Spinal cord (tissue), 10 donors: ENCODE results near the gene FCMR. TPM values are rescaled to one million over a fixed set of nuclear protein-coding genes. Genes with fewer than 3 reads are reported as not detected.

Experiments used
- DNase-seq, 6 donors: peaks; one replicate each; pipeline versions ENCODE4 v3.0.0 to v3.0.0-alpha.2; 2013 to 2015; ENCODE audit warnings: low spot score in 6 of 6, low read depth in 4 of 6
- H3K27ac ChIP-seq: one replicate; pipeline ENCODE4 v1.5.1; 2013; ENCODE audit warnings: low read depth, low read length, control low read depth
- H3K27me3 ChIP-seq: one replicate; pipeline ENCODE4 v1.6.1; 2013; ENCODE audit warnings: low read length; ENCODE audit not compliant: control insufficient read depth, insufficient read depth
- H3K36me3 ChIP-seq: one replicate; pipeline ENCODE4 v1.6.1; 2013; ENCODE audit warnings: low read length; ENCODE audit not compliant: control insufficient read depth, insufficient read depth
- H3K4me1 ChIP-seq: one replicate; pipeline ENCODE4 v1.6.1; 2013; ENCODE audit warnings: low read length; ENCODE audit not compliant: control insufficient read depth, insufficient read depth
- H3K4me3 ChIP-seq: one replicate; pipeline ENCODE4 v1.5.1; 2013; ENCODE audit warnings: low read depth, low read length, control low read depth
- H3K9me3 ChIP-seq: one replicate; pipeline ENCODE4 v1.6.1; 2013; ENCODE audit warnings: low read length; ENCODE audit not compliant: control insufficient read depth, insufficient read depth
- WGBS: methylation state at CpG from one replicate; pipeline ENCODE4 v1.1.5; 2013; ENCODE audit warnings: missing lambda C conversion rate; ENCODE audit not compliant: insufficient coverage; 5-methylcytosine and 5-hydroxymethylcytosine counted together
- polyA plus RNA-seq, 2 donors: library from polyadenylated mRNA; unstranded; fragments of 120-200 nt; gene quantifications; one replicate each; pipeline ENCODE4 v1.2.1, GENCODE V29; 2013; ENCODE audit not compliant: insufficient read length in 2 of 2
- total RNA-seq, 2 donors: library from RNA; depleted of rRNA in 1 of 2; stranded (reverse); fragments of 120-200 nt in 1 of 2; fragments of >200 nt in 1 of 2; gene quantifications; one replicate each; pipeline versions ENCODE4 v1.2.3 to v1.2.4, GENCODE V29; 2013 to 2014
- donor health status: healthy.

FCMR gene
- total and polyA plus RNA-seq, 4 donors: 0.89 to 1.9 (median 1.6) TPM

DNA sequence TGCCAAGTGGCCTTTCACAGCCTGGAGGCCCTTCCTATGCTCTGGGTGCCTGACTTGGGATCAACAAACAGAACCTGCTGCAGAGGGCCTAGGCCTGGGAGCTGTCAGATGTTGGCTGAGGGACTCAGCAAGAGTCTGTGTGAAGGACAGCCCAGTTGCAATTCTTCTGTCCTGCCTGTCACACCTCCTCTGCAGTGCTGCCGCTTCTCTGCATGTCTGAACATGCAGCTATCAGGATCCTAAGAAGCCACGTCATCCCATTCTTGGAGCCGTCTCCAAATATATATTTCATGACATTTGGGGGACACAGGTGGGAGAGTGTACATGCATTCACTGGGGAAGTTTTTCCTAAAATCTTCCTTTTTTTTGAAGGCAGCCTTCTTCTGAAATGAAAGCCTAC lies 39.9 kb upstream of the FCMR start:
- Histone ChIP-seq H3K9me3 (no peaks in the 10 kb centered on the region), H3K4me1 (no peaks in the 10 kb centered on the region), H3K4me3 (no peak overlapping the region), H3K27me3 (no peaks in the 10 kb centered on the region), H3K27ac (no peak overlapping the region), H3K36me3 (no peaks in the 10 kb centered on the region)
- DNase-seq: no peak
- no CpG with 5 or more reads among the region's 3 CpGs for WGBS

DNA sequence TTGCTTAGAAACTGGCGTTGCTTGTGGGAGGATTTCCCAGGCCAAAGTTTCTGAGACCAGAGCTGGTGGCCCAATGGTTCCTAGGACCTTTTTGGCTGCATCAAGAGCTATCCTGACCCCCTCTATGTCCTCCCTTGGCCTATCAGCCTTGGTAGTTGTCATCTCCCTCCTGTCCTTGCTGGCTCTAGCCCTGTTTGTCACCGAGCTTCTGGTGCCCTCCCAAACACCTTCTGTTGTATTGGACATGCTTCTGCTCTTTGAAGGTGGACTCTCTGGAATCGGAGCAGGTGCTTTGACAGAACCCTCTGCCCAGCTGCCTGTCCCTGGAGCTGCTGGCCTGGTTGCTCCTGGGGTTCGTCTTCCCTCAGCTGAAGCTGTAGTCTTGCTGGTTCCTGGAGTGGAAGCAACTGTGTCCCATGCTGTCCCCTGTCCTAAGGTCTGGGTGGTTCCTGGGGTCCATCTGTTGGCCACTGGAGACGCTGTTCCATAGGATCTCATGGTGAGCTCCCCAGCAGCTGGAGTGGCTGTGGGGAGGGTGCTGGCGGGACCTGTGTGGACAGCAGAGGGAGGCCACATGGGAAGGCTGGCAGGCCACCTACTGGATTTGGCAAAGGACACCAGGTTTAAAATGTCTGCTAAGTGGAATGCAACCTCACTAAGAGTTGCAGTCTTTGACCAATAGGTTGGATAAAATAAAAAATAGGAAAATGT lies 39.1 kb upstream of the FCMR start:
- DNase-seq: no peak
- H3K9me3 ChIP-seq: no peaks in the 10 kb centered on the region
- 90% methylated on average over 6 of the region's 6 CpGs for WGBS
- H3K27me3 ChIP-seq: no peaks in the 10 kb centered on the region
- peaks cover under 1% of the 10 kb centered on the region for H3K4me1 ChIP-seq
- H3K27ac ChIP-seq: no peak overlapping the region
- H3K36me3 ChIP-seq: no peaks in the 10 kb centered on the region
- H3K4me3 ChIP-seq: no peak overlapping the region

DNA sequence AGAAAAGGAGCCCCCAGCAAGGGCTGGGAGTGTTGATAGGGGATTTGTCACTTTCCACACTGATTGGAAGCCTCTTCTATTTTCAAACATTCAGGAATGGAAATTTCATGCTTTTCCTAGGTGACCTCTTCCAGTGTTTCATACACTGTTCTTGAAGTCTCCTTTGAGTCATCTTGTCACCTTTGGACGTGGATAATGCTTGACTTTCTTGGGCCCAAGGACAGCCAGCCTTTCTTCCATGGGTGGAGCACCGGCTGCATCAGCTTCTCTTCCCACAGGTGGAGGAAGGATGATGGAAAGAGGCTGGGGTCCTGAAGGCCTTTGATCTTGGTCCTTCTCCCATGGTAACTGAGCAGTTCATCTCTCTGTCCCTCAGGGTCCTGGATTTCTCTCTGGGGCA lies 36.4 kb upstream of the FCMR start:
- Histone ChIP-seq H3K4me3 (no peak overlapping the region), H3K36me3 (no peaks in the 10 kb centered on the region), H3K9me3 (no peaks in the 10 kb centered on the region), H3K27me3 (no peaks in the 10 kb centered on the region), H3K4me1 (peaks cover 8% of the 10 kb centered on the region), H3K27ac (no peak overlapping the region)
- no peak for DNase-seq
- 87% methylated on average over 2 of the region's 2 CpGs for WGBS

DNA sequence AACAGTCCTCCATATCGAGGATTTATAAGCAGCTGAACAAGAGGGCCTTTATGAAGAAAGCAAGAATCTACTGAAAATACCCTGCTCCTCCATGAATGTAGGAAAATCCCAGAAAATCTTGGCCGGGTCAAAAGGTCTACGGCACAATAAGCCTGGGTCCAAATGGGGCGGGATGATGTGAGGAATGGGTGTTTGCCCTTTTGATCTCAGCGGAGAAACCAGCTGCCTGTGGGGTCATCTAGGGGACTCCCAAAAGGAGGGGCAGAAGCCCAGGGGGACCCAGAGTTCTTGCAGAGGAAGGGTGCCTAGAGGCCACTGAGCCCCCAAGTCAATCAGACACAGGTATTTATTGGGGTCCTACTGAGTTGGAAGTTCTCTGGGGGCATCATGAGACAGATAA lies 35.9 kb upstream of the FCMR start:
- H3K4me3 ChIP-seq: no peak overlapping the region
- WGBS: 49% methylated on average over 2 of the region's 5 CpGs
- no peaks in the 10 kb centered on the region for H3K27me3 ChIP-seq

DNA sequence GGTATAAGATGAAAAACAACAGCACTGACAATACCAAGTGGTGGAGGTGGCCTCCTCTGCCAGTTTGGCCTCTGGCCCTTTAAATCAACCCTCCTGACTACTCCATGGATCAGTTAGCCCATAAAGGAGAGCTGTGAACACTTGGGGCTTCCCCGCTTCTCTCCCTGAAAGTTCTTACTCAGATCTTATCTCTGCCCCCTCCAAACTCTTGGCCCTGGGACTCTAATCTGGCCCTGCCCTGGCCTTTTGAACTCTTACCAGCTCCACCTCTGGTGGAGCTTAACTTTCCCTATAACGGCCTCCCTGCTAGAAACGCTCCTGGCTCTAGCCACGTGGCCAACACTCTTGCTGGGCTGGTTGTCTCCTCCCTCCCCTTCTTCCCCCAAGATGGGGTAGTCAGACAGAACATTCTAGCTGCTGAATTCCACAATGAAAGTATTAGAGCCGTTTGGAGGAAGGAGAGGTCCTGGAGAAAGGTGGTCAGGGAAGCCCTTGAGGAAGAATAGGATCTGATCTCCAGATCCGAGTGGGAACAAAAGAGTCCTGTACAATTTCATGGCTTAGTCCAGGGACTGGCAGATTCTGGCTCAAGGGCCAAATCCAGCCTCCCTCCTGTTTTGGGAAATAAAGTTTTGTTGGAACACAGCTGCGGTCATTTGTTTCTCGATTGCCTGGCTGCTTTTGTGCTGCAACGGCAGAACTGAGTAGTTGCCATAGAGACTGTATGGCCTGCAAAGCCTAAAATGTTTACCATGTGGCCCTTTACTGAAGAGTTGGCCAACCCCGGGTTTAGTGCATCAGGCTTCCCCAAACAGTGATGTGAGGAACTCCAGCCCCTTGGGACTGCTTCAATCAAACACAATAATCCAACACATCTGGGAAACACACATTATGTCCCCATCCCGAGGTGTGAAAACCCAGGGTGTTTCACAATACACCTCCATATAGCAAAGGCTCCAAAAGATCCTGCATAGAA lies 34.0 kb upstream of the FCMR start:
- no peaks in the 10 kb centered on the region for H3K9me3 ChIP-seq
- H3K27me3 ChIP-seq: no peaks in the 10 kb centered on the region
- no peak overlapping the region for H3K27ac ChIP-seq
- peak in 5 of 6 donors; percentile 9 to 65 (median 13) for DNase-seq
- 30% methylated on average over 8 of the region's 11 CpGs for WGBS
- peaks cover 8% of the 10 kb centered on the region for H3K4me1 ChIP-seq
- H3K4me3 ChIP-seq: no peak overlapping the region
- no peaks in the 10 kb centered on the region for H3K36me3 ChIP-seq

More for the DNA sequence above, 35.9 kb upstream of the FCMR start:
- DNase-seq: no peak
- H3K27ac ChIP-seq: no peak overlapping the region
- H3K36me3 ChIP-seq: no peaks in the 10 kb centered on the region
- H3K4me1 ChIP-seq: peaks cover 8% of the 10 kb centered on the region
- no peaks in the 10 kb centered on the region for H3K9me3 ChIP-seq

DNA sequence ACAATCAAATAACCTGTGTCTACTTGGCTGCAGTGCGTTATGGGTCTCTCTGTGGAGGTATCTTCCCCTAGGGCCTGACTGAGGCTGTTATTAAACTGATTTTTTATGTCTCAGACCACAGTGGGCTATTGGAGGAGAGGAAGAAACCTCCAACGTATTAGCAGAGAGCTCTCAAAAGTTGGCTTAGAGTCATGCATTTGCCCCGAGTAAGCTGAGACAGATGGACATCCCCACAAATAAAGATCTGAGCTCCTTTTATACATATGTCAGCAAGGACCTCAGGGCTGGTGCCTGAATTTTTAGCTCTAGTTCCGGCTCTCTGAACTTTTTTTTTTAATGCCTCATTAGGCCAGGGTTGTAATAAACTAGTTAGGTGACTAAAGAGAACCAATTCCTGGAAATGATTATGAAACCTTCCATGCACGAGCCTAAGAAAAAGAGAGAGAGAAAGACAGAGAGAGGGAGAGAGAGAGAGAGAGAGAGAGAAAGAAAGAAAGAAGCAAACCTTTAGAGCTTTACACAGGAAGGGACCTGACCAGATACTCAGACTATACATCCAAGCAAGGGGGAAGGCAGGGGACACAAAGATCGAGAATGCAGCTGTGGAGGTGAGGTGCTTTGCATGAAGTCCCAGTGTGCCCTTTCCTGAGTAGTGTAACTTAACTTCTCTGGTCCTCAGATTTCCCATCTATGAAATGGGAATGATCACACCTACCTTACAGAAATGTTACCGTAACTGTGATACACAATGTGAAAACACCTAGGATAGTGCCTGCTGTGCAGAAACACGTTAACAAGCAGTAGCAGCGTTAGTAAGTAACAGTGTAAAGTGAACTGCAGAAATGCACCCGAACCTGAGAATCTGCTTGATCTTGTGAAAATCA lies 33.0 kb upstream of the FCMR start:
- Histone ChIP-seq H3K4me3 (no peak overlapping the region), H3K27me3 (no peaks in the 10 kb centered on the region), H3K4me1 (peaks cover 8% of the 10 kb centered on the region), H3K36me3 (no peaks in the 10 kb centered on the region), H3K27ac (no peak overlapping the region), H3K9me3 (no peaks in the 10 kb centered on the region)
- WGBS: 72% methylated on average over 6 of the region's 10 CpGs
- no peak for DNase-seq

DNA sequence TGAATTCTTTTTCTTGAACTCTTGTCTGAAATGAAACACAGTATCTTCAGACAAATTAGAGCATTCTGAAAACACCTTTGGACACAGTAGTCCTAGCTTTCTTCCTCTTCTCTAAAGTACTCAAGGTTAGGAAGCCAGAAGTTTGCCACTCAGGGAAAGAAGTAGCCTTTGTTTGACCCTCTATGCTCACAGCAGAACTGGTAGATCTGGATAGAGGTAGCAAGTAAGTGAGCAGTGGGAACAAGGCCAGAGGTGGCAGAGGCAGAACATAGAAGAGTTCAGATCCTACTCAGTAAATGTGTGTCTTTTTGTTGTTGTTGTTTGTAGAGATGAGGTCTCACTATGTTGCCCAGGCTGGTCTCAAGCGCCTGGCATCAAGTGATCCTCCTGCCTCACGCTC lies 31.9 kb upstream of the FCMR start:
- Histone ChIP-seq H3K4me1 (peaks cover 8% of the 10 kb centered on the region), H3K36me3 (no peaks in the 10 kb centered on the region), H3K4me3 (no peak overlapping the region), H3K27ac (no peak overlapping the region), H3K9me3 (no peaks in the 10 kb centered on the region), H3K27me3 (no peaks in the 10 kb centered on the region)
- WGBS: 94% methylated on average over 2 of the region's 2 CpGs
- DNase-seq: no peak

DNA sequence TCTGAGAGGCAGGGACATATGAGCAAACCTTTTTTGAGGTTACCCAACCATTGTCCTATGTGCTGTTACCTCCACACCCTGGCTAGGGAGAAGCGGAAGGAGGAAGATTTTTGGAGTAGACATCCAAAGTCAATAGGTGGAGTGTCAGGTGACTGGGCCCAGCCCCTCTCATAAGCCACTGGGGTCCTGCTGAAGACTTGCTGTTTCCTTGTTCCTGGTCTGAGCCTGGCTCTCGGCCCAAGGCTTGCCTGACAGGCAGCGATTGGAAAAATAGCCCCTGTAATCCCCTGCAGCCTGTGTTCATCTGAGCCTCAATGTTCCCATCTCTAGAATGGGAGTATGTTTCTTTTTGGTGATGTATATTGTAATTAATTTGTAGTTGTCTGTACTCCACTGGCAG lies 31.4 kb upstream of the FCMR start:
- no peak overlapping the region for H3K27ac ChIP-seq
- H3K4me1 ChIP-seq: peaks cover 8% of the 10 kb centered on the region
- H3K27me3 ChIP-seq: no peaks in the 10 kb centered on the region
- H3K4me3 ChIP-seq: no peak overlapping the region
- no peaks in the 10 kb centered on the region for H3K36me3 ChIP-seq
- no peak for DNase-seq
- H3K9me3 ChIP-seq: no peaks in the 10 kb centered on the region
- 80% methylated on average over 1 of the region's 3 CpGs for WGBS

DNA sequence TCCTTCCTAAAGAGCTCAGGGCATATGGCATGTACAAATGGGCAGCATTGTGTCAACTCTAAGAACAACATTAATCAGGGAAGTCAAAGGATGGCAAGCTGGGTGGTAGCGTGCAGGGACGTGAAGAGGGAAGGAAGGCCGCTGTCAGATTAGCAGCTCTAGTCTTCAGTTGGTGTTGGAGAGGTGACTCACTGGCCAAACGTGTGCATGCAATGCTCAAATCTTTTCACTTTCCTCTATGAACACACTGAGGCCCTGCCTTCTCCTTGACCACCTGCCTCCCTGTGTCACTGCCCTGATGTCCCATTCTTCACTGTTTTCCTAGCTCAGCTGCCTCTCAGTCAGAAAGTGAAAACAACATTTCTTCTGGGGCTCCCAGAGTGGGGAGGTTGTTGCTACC lies 30.4 kb upstream of the FCMR start:
- DNase-seq: no peak
- H3K36me3 ChIP-seq: no peaks in the 10 kb centered on the region
- no CpG with 5 or more reads among the region's 4 CpGs for WGBS

More for the DNA sequence above, 30.4 kb upstream of the FCMR start:
- no peak overlapping the region for H3K4me3 ChIP-seq
- H3K27ac ChIP-seq: no peak overlapping the region
- H3K9me3 ChIP-seq: no peaks in the 10 kb centered on the region
- H3K27me3 ChIP-seq: no peaks in the 10 kb centered on the region
- peaks cover 8% of the 10 kb centered on the region for H3K4me1 ChIP-seq
